GM12892 (cell line): Measurements from ENCODE around the gene COA1.
"Not testable (repeated sequence)": the region's sequence is repeated elsewhere in the genome, so short reads cannot be mapped to it uniquely, and the experiment has no call there.

Source experiments
- DNase-seq: peaks from one replicate; pipeline ENCODE4 v3.0.0; 2011; ENCODE audit not compliant: insufficient read length
- FAIRE-seq: peaks from 2 replicates; lab custom pipeline; 2011; peaks lifted over from hg19 to GRCh38; lab: Jason Lieb, UNC
- POLR2A ChIP-seq: IDR thresholded peaks from 2 replicates; pipeline ENCODE4 v1.6.1; 2011; ENCODE audit warnings: low read depth, low read length, control low read depth
- POLR2AphosphoS5 ChIP-seq: IDR thresholded peaks from 2 replicates; pipeline ENCODE4 v1.6.1; 2011; ENCODE audit warnings: low read depth, low read length, control low read depth
- TAF1 ChIP-seq: IDR thresholded peaks from 2 replicates; pipeline ENCODE4 v1.6.1; 2011; ENCODE audit warnings: low read depth, mild to moderate bottlenecking, control low read depth, low read length, borderline replicate concordance

The COA1 gene

GRCh38 chr7:43691611-43692010 is 37.7 kb downstream of the COA1 start:
- no peak for DNase-seq
- FAIRE-seq = no peak
- TF ChIP-seq POLR2AphosphoS5 = no peak
- TF ChIP-seq TAF1 = no peak
- TF ChIP-seq POLR2A = no peak

GRCh38 chr7:43689115-43689514 is 40.2 kb downstream of the COA1 start:
- FAIRE-seq = no peak
- DNase-seq = no peak
- no peak for TF ChIP-seq POLR2AphosphoS5
- TF ChIP-seq TAF1 = no peak
- TF ChIP-seq POLR2A = no peak

GRCh38 chr7:43687866-43688265 is 41.5 kb downstream of the COA1 start:
- DNase-seq = not testable (repeated sequence)

GRCh38 chr7:43686991-43687390 is 42.3 kb downstream of the COA1 start:
- FAIRE-seq (no peak), DNase-seq (no peak)
- no peak for TF ChIP-seq POLR2AphosphoS5
- TF ChIP-seq POLR2A = no peak
- TF ChIP-seq TAF1 = no peak

More at GRCh38 chr7:43687866-43688265, 41.5 kb downstream of the COA1 start:
- FAIRE-seq = not testable (repeated sequence)

GRCh38 chr7:43680736-43681135 is 48.6 kb downstream of the COA1 start:
- FAIRE-seq (no peak), DNase-seq (no peak)
- TF ChIP-seq POLR2A (no peak), TAF1 (no peak), POLR2AphosphoS5 (no peak)

- no peak for DNase-seq
Observed at GRCh38 chr7:43679210-43680068, 49.9 kb downstream of the COA1 start.

GRCh38 chr7:43678315-43678714 is 51.0 kb downstream of the COA1 start:
- DNase-seq (no peak), FAIRE-seq (no peak)
- TF ChIP-seq TAF1 (no peak), POLR2A (no peak), POLR2AphosphoS5 (no peak)

More at GRCh38 chr7:43679210-43680068, 49.9 kb downstream of the COA1 start:
- TF ChIP-seq POLR2AphosphoS5 (no peak), POLR2A (no peak), TAF1 (no peak)
- FAIRE-seq = peak; percentile 76

GRCh38 chr7:43677864-43678263 is 51.5 kb downstream of the COA1 start:
- no peak for TF ChIP-seq TAF1
- TF ChIP-seq POLR2AphosphoS5 = no peak
- no peak for TF ChIP-seq POLR2A
- no peak for DNase-seq
- no peak for FAIRE-seq

- FAIRE-seq (peak; percentile 44), DNase-seq (no peak)
- no peak for TF ChIP-seq TAF1
- TF ChIP-seq POLR2AphosphoS5 = no peak
- no peak for TF ChIP-seq POLR2A
Observed at GRCh38 chr7:43674559-43675436, 54.5 kb downstream of the COA1 start.

- not testable (repeated sequence) for FAIRE-seq, DNase-seq
Observed at GRCh38 chr7:43673243-43673976, 55.9 kb downstream of the COA1 start.

- TF ChIP-seq POLR2AphosphoS5 = no peak
- TF ChIP-seq TAF1 = no peak
- TF ChIP-seq POLR2A = no peak
- FAIRE-seq (no peak), DNase-seq (no peak)
Observed at GRCh38 chr7:43671521-43671920, 57.8 kb downstream of the COA1 start.

GRCh38 chr7:43669286-43670081 is 59.8 kb downstream of the COA1 start:
- no peak for FAIRE-seq
- no peak for TF ChIP-seq TAF1
- TF ChIP-seq POLR2A = no peak
- no peak for TF ChIP-seq POLR2AphosphoS5
- DNase-seq = no peak
